Prostate gland (tissue), 2 donors: ENCODE data around the gene SERPINE2.

ENCODE experiments used
- CTCF ChIP-seq, 4 experiments: fragments of 200-600 bp in 2 of 4; fragments of 450-650 bp in 2 of 4; sonication (generic) in 2 of 4; IDR thresholded peaks; 1 replicate in 3 of 4; 2 replicates in 1 of 4; pipeline ENCODE4 v1.5.1; 2016 to 2019; ENCODE audit warnings: antibody characterized with exemption in 4 of 4, mild to moderate bottlenecking in 2 of 4, moderate library complexity in 2 of 4
- POLR2A ChIP-seq: fragments of 450-650 bp; IDR thresholded peaks from one replicate; pipeline ENCODE4 v1.6.1; 2016; ENCODE audit warnings: antibody characterized with exemption, mild to moderate bottlenecking

- no peak for TF ChIP-seq CTCF (IDR thresholded peaks at IDR 0.05)
- no peak for TF ChIP-seq POLR2A
Observed at GRCh38 chr2:224078656-224079055, 39.6 kb upstream of the SERPINE2 start.
